Endothelial cell of umbilical vein (primary cell): ENCODE data around the gene LMTK3. TPM values are rescaled to one million over a fixed set of nuclear protein-coding genes. Genes with fewer than 3 reads are reported as not detected.
A peak's percentile ranks its signal among the peaks of the same experiment; 100 is the strongest.
"Not testable (repeated sequence)": the region's sequence is repeated elsewhere in the genome, so short reads cannot be mapped to it uniquely, and the experiment has no call there.

Experiments
- BruUV-seq: library from RNA; stranded (reverse); fragments of 400-500 nt; replicated peaks from 2 replicates; lab custom pipeline; 2021; lab: Mats Ljungman, UMichigan
- CTCF ChIA-PET: fragments of 300-600, 350-600 bp; sonication (Branson Sonifier 250); formaldehyde crosslinking; loops from one replicate; lab custom pipeline; 2021; ENCODE audit warnings: antibody characterized with exemption, inconsistent platforms; lab: Charles Lee
- POLR2A ChIA-PET: fragments of 300-600, 350-600 bp; sonication (Branson Sonifier 250); formaldehyde crosslinking; loops from one replicate; lab custom pipeline; 2021; ENCODE audit warnings: antibody characterized with exemption, inconsistent platforms; lab: Charles Lee
- DNase-seq: peaks from one replicate; pipeline ENCODE4 v3.0.0-alpha.2; 2011; ENCODE audit warnings: low read depth, low spot score
- FAIRE-seq: peaks from 2 replicates; lab custom pipeline; 2011; peaks lifted over from hg19 to GRCh38; lab: Jason Lieb, UNC
- H2AFZ ChIP-seq: 2 replicates; pipeline ENCODE4 v1.6.0; 2012; ENCODE audit warnings: low read depth, low read length, control low read depth, inconsistent platforms
- H3K27ac ChIP-seq: 2 replicates; pipeline ENCODE4 v1.5.1; 2011; ENCODE audit warnings: low read depth, mild to moderate bottlenecking, control low read depth, low read length, moderate library complexity; ENCODE audit not compliant: insufficient read depth
- H3K27me3 ChIP-seq, 2 experiments: 2 replicates each; pipeline versions ENCODE4 v1.6.0 to v1.6.1; 2011; ENCODE audit warnings: low read length in 2 of 2, mixed read lengths in 1 of 2; ENCODE audit not compliant: control insufficient read depth in 2 of 2, insufficient read depth in 2 of 2
- H3K36me3 ChIP-seq, 2 experiments: 2 replicates in 1 of 2; 3 replicates in 1 of 2; pipeline ENCODE4 v1.5.1; 2011; ENCODE audit warnings: low read length in 2 of 2, mild to moderate bottlenecking in 1 of 2, moderate library complexity in 1 of 2; ENCODE audit not compliant: control insufficient read depth in 2 of 2, insufficient read depth in 2 of 2; ENCODE audit errors: extremely low read depth in 1 of 2
- H3K4me1 ChIP-seq: 3 replicates; pipeline ENCODE4 v1.5.1; 2011; ENCODE audit warnings: mild to moderate bottlenecking, low read length; ENCODE audit not compliant: control insufficient read depth, insufficient read depth; ENCODE audit errors: extremely low read depth
- H3K4me2 ChIP-seq: 2 replicates; pipeline ENCODE4 v1.6.1; 2011; ENCODE audit warnings: low read length, control low read depth, mixed read lengths; ENCODE audit not compliant: insufficient read depth
- H3K4me3 ChIP-seq, 3 experiments: fragments of 200-600 bp in 1 of 3; sonication (generic), shearing (Covaris generic) in 1 of 3; replicated peaks in 1 of 3; 2 replicates each; pipeline ENCODE4 v1.5.1; 2011 to 2016; ENCODE audit warnings: control low read depth in 3 of 3, low read length in 3 of 3, mild to moderate bottlenecking in 2 of 3, inconsistent platforms in 1 of 3, low read depth in 1 of 3, moderate library complexity in 1 of 3; ENCODE audit not compliant: insufficient read depth in 1 of 3
- H3K79me2 ChIP-seq: 2 replicates; pipeline ENCODE4 v1.6.0; 2012; ENCODE audit warnings: low read length, inconsistent platforms; ENCODE audit not compliant: control insufficient read depth, insufficient read depth
- H3K9ac ChIP-seq: replicated peaks from 2 replicates; pipeline ENCODE3; 2011; ENCODE audit warnings: low read length, control low read depth; ENCODE audit not compliant: insufficient read depth; ENCODE audit errors: extremely low read depth
- H3K9me1 ChIP-seq: replicated peaks from 3 replicates; pipeline ENCODE4 v1.6.0; 2011; ENCODE audit warnings: mild to moderate bottlenecking, low read length; ENCODE audit not compliant: control insufficient read depth, insufficient read depth; ENCODE audit errors: extremely low read depth
- H3K9me3 ChIP-seq: replicated peaks from 2 replicates; pipeline ENCODE4 v1.5.1; 2012; ENCODE audit warnings: low read length, inconsistent platforms; ENCODE audit not compliant: control insufficient read depth, insufficient read depth
- H4K20me1 ChIP-seq: replicated peaks from 2 replicates; pipeline ENCODE3; 2011; ENCODE audit warnings: mild to moderate bottlenecking, low read length; ENCODE audit not compliant: control insufficient read depth, insufficient read depth; ENCODE audit errors: extremely low read depth
- EZH2 ChIP-seq: IDR thresholded peaks from 2 replicates; pipeline ENCODE4 v1.6.1; 2012; ENCODE audit warnings: borderline replicate concordance, low read depth, mild to moderate bottlenecking, moderate library complexity, low read length, inconsistent platforms; ENCODE audit not compliant: severe bottlenecking
- POLR2A ChIP-seq: IDR thresholded peaks from 2 replicates; pipeline ENCODE4 v1.6.1; 2012; ENCODE audit warnings: low read depth, mild to moderate bottlenecking, control low read depth, low read length
- POLR2AphosphoS5 ChIP-seq: IDR thresholded peaks from 2 replicates; pipeline ENCODE4 v1.6.1; 2012; ENCODE audit warnings: low read depth, mild to moderate bottlenecking, control low read depth, low read length, moderate library complexity; ENCODE audit not compliant: insufficient read depth
- dilution Hi-C: fragments of 300-500 bp; cut with MboI; formaldehyde crosslinking; loops from one replicate; pipeline ENCODE4 v1.15.0; 2019; ENCODE audit warnings: low sequenced_read_pairs; ENCODE audit not compliant: extremely low pct_ligation_motif_present
- intact Hi-C: fragments of 100-400 bp; cut with micrococcal nuclease; formaldehyde crosslinking; loops from one replicate; pipeline ENCODE4 v1.10.0; 2022
- polyA plus RNA-seq, 4 experiments: library from polyadenylated mRNA; depleted of rRNA in 3 of 4; stranded (reverse) in 3 of 4; unstranded in 1 of 4; fragments of >200 nt; gene quantifications; 2 replicates each; pipeline versions ENCODE4 v1.2.1 to v1.2.3, GENCODE V29; 2011 to 2012; ENCODE audit warnings: missing spikeins in 1 of 4
- total RNA-seq: library from RNA; stranded (reverse); gene quantifications from 2 replicates; pipeline ENCODE4 v1.2.3, GENCODE V29; 2021
- TF ChIP-seq, protein P1 (sequence below), 2 donors: IDR thresholded peaks; 1 replicate in 1 of 2; 2 replicates in 1 of 2; pipeline ENCODE4 v1.5.1; 2011; ENCODE audit warnings: low read length in 2 of 2, mild to moderate bottlenecking in 2 of 2, moderate library complexity in 2 of 2, control low read depth in 1 of 2, inconsistent platforms in 1 of 2, low read depth in 1 of 2; ENCODE audit not compliant: insufficient read depth in 1 of 2; ENCODE audit errors: extremely low read depth in 1 of 2

The LMTK3 gene
- total and polyA plus RNA-seq, 2 donors (not counting 3 experiments of a cell fraction or from before 2014, with no cell fraction given) = 0.11 to 0.14 TPM

DNA sequence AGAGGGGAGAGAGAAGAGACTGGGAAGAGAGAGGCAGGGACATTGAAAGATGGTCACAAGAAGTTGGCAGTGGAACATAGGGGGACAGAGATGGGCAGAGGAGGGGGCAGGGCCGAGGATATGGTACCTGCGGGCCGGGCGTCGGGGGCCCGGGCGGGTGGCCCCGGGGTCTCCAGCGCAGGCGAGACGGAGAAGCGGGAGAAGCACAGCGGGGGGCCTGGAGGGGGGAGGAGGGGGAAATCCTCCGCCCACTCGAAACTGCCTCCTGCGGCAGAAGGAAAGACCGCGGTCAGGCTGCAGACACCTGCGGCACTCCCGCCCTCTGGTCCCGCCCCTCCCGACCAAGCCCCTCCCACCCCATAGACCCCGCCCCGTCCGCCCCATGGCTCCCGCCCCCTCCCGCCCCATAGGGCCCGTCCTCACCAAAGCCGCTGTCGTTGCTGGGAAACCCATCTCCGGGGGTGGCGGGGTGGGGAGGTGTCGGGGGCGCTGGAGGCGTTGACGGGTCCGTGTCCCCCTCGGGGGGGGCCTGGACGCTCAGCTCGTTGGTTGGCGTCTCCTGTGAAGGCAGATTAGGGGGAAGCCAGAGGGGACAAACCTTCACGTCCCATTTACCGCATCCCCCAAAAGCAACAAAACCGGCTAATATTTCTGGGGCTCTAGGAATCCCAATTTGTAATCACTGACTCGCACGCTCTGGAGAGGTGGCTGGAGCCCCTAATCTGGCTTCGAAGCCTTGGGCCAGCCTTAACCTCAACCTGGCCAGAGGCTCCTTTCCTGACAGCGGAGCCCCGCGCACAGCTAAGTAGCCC lies 20.4 kb downstream of the LMTK3 start:
- peak; percentile 37 for TF ChIP-seq EZH2
- no peak for TF ChIP-seq POLR2AphosphoS5
- intact Hi-C loops (no loop called here), dilution Hi-C loops (no loop called here)
- POLR2A ChIA-PET = interaction anchor here (0.6 kb wide), 1 partner anchor 23 kb away, joined by 4 read pairs; no protein-coding TSS in a partner anchor
- CTCF ChIA-PET = interaction anchor here (0.9 to 5.3 kb wide), 5 partner anchors 12 to 140 kb away, joined by 3 to 203 read pairs (median 9); no protein-coding TSS in a partner anchor
- Histone ChIP-seq H3K79me2 (no peaks in the 10 kb centered on the region), H2AFZ (no peak overlapping the region), H3K4me1 (peaks cover 21% of the 10 kb centered on the region), H3K27ac (no peak overlapping the region), H3K9ac (no peak overlapping the region), H3K4me3 (no peak overlapping the region), H3K36me3 (no peaks in the 10 kb centered on the region), H4K20me1 (no peaks in the 10 kb centered on the region), H3K4me2 (no peak overlapping the region), H3K9me1 (no peaks in the 10 kb centered on the region), H3K9me3 (no peaks in the 10 kb centered on the region), H3K27me3 (peaks cover 3 to 7% of the 10 kb centered on the region in 2 experiments)
- BruUV-seq = no TSS peak
- DNase-seq = no peak
- FAIRE-seq = no peak

DNA sequence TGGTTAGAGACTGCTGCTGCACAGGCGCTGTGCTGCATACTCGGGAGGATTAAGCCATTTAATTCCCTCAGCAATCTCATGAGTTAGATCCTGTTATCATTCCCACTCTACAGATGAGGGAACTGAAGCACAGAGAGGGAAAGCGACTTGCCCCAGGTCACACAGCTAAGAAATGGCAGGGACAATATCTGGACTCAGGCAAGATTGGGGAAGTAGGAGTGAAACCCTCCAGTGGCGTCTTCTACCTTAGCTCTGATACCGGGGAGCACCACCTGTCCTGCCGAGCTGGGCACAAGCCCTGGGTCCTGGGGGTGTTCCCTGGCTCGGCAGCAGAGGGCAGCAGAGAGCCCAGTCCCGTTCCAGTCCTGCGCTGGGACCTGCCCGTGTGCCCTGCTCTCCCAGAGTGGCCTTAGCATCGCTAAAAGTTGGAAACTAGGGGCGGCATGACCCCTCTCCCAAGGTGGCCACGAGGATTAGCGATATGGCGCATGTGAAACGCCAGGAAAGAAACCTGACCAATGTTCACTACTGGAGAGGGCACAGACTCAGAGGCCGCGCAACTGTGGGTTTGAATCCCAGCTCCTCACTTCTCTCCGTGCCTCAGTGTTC lies 21.9 kb downstream of the LMTK3 start:
- Histone ChIP-seq H3K27ac (no peak overlapping the region), H3K4me2 (no peak overlapping the region), H3K36me3 (no peaks in the 10 kb centered on the region), H3K9me1 (no peaks in the 10 kb centered on the region), H3K9ac (no peak overlapping the region), H3K4me1 (peaks cover 13% of the 10 kb centered on the region), H2AFZ (no peak overlapping the region), H3K9me3 (no peaks in the 10 kb centered on the region), H3K4me3 (no peak overlapping the region), H3K27me3 (peaks cover 3 to 7% of the 10 kb centered on the region in 2 experiments), H3K79me2 (no peaks in the 10 kb centered on the region), H4K20me1 (no peaks in the 10 kb centered on the region)
- no TSS peak for BruUV-seq
- TF ChIP-seq, protein P1, sequence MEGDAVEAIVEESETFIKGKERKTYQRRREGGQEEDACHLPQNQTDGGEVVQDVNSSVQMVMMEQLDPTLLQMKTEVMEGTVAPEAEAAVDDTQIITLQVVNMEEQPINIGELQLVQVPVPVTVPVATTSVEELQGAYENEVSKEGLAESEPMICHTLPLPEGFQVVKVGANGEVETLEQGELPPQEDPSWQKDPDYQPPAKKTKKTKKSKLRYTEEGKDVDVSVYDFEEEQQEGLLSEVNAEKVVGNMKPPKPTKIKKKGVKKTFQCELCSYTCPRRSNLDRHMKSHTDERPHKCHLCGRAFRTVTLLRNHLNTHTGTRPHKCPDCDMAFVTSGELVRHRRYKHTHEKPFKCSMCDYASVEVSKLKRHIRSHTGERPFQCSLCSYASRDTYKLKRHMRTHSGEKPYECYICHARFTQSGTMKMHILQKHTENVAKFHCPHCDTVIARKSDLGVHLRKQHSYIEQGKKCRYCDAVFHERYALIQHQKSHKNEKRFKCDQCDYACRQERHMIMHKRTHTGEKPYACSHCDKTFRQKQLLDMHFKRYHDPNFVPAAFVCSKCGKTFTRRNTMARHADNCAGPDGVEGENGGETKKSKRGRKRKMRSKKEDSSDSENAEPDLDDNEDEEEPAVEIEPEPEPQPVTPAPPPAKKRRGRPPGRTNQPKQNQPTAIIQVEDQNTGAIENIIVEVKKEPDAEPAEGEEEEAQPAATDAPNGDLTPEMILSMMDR (IDR thresholded peaks at IDR 0.05; ENCODE audit: extremely low read depth in 1 of 2, insufficient read depth in 1 of 2, low read depth in 1 of 2, low read length in 2 of 2) = peak; percentile 95 to 99
- no peak for TF ChIP-seq POLR2A
- dilution Hi-C loops = no loop called here
- POLR2A ChIA-PET = interaction anchor here (0.7 kb wide), 1 partner anchor 101 kb away, joined by 4 read pairs; no protein-coding TSS in a partner anchor
- peak; percentile 65 for DNase-seq
- CTCF ChIA-PET = interaction anchor here (0.6 to 5.3 kb wide), 31 partner anchors 8 to 218 kb away, joined by 3 to 203 read pairs (median 4); partner anchors contain the start of gene KDELR1
- intact Hi-C loops = loop anchor here (1.0 kb wide), 1 partner anchor 95 kb away; no protein-coding TSS in a partner anchor
- peak; percentile 83 for FAIRE-seq

DNA sequence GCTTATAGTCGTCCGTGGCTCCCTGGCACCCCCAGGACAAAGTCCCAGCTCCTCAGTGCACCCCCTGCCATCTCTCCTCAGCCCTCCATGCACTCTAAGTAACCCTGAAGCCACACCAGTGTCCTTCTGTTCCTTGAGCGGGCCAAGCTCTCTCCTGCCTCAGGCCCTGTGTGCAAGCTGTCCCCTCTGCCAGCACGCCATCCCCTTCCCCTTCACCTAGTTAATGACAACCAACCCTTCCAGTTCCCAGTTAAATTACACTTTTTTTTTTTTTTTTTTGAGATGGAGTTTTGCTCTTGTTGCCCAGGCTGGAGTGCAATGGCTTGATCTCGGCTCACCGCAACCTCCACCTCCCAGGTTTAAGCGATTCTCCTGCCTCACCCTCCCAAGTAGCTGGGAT lies 23.2 kb downstream of the LMTK3 start:
- intact Hi-C loops, H3K9me1 ChIP-seq, BruUV-seq, DNase-seq, H4K20me1 ChIP-seq, H3K27ac ChIP-seq, H3K4me3 ChIP-seq, H3K27me3 ChIP-seq, H3K36me3 ChIP-seq, H3K9ac ChIP-seq, H3K4me1 ChIP-seq, FAIRE-seq, H3K4me2 ChIP-seq, H2AFZ ChIP-seq, POLR2A ChIA-PET, H3K9me3 ChIP-seq, H3K79me2 ChIP-seq, dilution Hi-C loops: not testable (repeated sequence)
- CTCF ChIA-PET = interaction anchor here (1.1 to 5.3 kb wide), 8 partner anchors 10 to 174 kb away, joined by 3 to 203 read pairs (median 6); no protein-coding TSS in a partner anchor
